ENCODE data around the gene CRYL1. TPM values are rescaled to one million over a fixed set of nuclear protein-coding genes. Genes with fewer than 3 reads are reported as not detected.

The CRYL1 gene
- total RNA-seq, 1 experiment from 2014 or later: 3.7 TPM

DNA sequence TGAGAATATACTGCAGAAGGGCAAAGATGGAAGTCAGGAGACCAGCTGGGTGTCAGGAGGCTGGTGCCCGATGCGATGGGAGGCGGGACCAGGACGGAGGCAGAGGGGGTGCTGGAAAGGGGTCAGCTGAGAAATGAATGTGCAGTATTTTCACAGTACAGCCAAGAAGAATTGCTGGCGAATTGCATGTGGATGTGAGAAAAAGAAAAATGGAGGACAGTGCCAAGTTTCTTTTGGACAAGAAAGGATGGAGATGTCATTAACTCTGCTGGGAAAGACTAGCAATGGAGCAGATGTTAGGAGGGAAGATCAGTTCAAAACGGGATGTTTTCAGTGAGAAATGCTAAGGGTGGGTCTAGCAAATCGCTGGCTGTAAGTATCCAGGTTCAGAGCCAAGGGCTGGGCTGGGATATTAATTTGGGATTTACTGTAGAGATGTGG lies 7.0 kb downstream of the CRYL1 start:
- H2BK5ac ChIP-seq (ENCODE audit: insufficient read length, low read length): no peak overlapping the region
- H3K9me3 Mint-ChIP-seq: no peaks in the 10 kb centered on the region; a peak in 2 of 5 replicates

More for the DNA sequence above, 7.0 kb downstream of the CRYL1 start:
- H2AK5ac ChIP-seq (ENCODE audit: insufficient read length, low read length): no peak overlapping the region
- H3K18ac ChIP-seq (ENCODE audit: insufficient read length, low read depth, low read length): no peak overlapping the region
- H2BK20ac ChIP-seq (ENCODE audit: low read depth, low read length, poor library complexity, severe bottlenecking): no peak overlapping the region
- H3K9ac ChIP-seq (ENCODE audit: extremely low read depth, insufficient read length, low read length): no peak overlapping the region
- H3T11ph ChIP-seq (ENCODE audit: low read length): no peak overlapping the region
- H3K14ac ChIP-seq (ENCODE audit: insufficient read depth, low read length): no peak overlapping the region
- H3K27ac ChIP-seq (ENCODE audit: insufficient read length, low read depth, low read length): no peak overlapping the region
- no peak overlapping the region for H3K4me2 ChIP-seq (ENCODE audit: insufficient read depth, insufficient read length, low read length)
- H4K20me1 ChIP-seq (ENCODE audit: control insufficient read depth, insufficient read depth, insufficient read length): no peaks in the 10 kb centered on the region
- H3K4ac ChIP-seq (ENCODE audit: low read depth, low read length): no peak overlapping the region
- H4K91ac ChIP-seq (ENCODE audit: insufficient read length, low read depth, low read length): no peak overlapping the region
- Mint-ChIP-seq H3K36me3 (ENCODE audit: insufficient read depth in 1 of 3, low read depth in 3 of 3) (no peaks in the 10 kb centered on the region; a peak in 1 of 7 replicates), H3K4me1 (peaks cover 13 to 21% of the 10 kb centered on the region in 2 experiments), H3K4me3 (no peak overlapping the region), H3K27me3 (ENCODE audit: low read depth) (peaks cover 12% of the 10 kb centered on the region), H3K27ac (no peak overlapping the region)
- H3K79me1 ChIP-seq (ENCODE audit: insufficient read depth, low read depth, low read length, poor library complexity, severe bottlenecking): no peaks in the 10 kb centered on the region
- H2BK12ac ChIP-seq (ENCODE audit: insufficient read length, low read depth, low read length): no peak overlapping the region
- H3K56ac ChIP-seq (ENCODE audit: insufficient read length, low read depth, low read length): no peak overlapping the region
- TF ChIP-seq, protein P1, sequence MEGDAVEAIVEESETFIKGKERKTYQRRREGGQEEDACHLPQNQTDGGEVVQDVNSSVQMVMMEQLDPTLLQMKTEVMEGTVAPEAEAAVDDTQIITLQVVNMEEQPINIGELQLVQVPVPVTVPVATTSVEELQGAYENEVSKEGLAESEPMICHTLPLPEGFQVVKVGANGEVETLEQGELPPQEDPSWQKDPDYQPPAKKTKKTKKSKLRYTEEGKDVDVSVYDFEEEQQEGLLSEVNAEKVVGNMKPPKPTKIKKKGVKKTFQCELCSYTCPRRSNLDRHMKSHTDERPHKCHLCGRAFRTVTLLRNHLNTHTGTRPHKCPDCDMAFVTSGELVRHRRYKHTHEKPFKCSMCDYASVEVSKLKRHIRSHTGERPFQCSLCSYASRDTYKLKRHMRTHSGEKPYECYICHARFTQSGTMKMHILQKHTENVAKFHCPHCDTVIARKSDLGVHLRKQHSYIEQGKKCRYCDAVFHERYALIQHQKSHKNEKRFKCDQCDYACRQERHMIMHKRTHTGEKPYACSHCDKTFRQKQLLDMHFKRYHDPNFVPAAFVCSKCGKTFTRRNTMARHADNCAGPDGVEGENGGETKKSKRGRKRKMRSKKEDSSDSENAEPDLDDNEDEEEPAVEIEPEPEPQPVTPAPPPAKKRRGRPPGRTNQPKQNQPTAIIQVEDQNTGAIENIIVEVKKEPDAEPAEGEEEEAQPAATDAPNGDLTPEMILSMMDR (conservative IDR thresholded peaks at IDR 0.05): no peak
- H2BK120ac ChIP-seq (ENCODE audit: low read depth, low read length, poor library complexity, severe bottlenecking): no peak overlapping the region
- H3K23me2 ChIP-seq (ENCODE audit: insufficient read length, low read depth, low read length, poor library complexity, severe bottlenecking): no peaks in the 10 kb centered on the region
- no peak overlapping the region for H4K5ac ChIP-seq (ENCODE audit: insufficient read length, low read depth, low read length)
- H3K23ac ChIP-seq (ENCODE audit: insufficient read length, low read depth, low read length): no peak overlapping the region
- peaks cover 1% of the 10 kb centered on the region; the same call in 1 of the 2 replicates for H3K4me1 ChIP-seq (ENCODE audit: insufficient read depth, low read length)
- H3K79me2 ChIP-seq (ENCODE audit: insufficient read depth, low read length): no peaks in the 10 kb centered on the region
- DNase-seq: no peak
- H3K27me3 ChIP-seq (ENCODE audit: insufficient read depth, low read length): no peaks in the 10 kb centered on the region
- no peaks in the 10 kb centered on the region for H3K9me3 ChIP-seq (ENCODE audit: control insufficient read depth, low read depth, low read length)
- WGBS (ENCODE audit: extremely low coverage, insufficient read length, low lambda C conversion rate): no CpG with 5 or more reads among the region's 7 CpGs
- no peak overlapping the region for H2BK15ac ChIP-seq (ENCODE audit: low read depth, low read length)
- no peak overlapping the region for H2AFZ ChIP-seq (ENCODE audit: low read length)
- H4K8ac ChIP-seq (replicated peaks; ENCODE audit: insufficient read length, low read depth, low read length): no peak overlapping the region
